Loucy (cell line): Measurements from ENCODE around the gene FBXO22.

Experiments
- EZH2phosphoT487 ChIP-seq: fragments of 200-600 bp; IDR thresholded peaks from 2 replicates; pipeline ENCODE4 v1.6.1; 2018; ENCODE audit warnings: antibody characterized with exemption, mild to moderate bottlenecking, moderate library complexity, borderline replicate concordance
- TF ChIP-seq, protein P1 (sequence below): fragments of 200-600 bp; sonication (generic); conservative IDR thresholded peaks from 2 replicates; pipeline ENCODE4 v1.5.1; 2014; ENCODE audit warnings: mild to moderate bottlenecking, antibody characterized with exemption, low read length

DNA sequence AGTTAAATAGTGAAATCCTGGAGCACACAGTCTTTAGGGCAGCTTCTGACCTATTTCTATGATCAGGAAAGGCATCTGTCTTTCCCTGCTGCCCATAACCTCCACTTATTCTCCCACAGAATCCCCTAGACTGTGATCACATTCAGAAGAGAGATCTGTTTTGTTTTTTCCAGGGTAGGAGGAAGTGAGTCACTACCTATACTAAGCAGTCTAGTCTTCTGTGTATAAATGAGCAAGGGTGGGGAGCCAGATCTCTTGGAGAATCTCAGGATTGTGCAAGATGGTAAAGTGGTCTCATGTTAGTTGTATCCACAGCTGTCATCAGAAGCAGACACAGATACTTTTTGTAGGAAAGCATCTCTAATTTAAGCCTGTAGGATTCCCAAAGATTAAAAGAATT lies 11.8 kb upstream of the FBXO22 start:
- TF ChIP-seq, protein P1, sequence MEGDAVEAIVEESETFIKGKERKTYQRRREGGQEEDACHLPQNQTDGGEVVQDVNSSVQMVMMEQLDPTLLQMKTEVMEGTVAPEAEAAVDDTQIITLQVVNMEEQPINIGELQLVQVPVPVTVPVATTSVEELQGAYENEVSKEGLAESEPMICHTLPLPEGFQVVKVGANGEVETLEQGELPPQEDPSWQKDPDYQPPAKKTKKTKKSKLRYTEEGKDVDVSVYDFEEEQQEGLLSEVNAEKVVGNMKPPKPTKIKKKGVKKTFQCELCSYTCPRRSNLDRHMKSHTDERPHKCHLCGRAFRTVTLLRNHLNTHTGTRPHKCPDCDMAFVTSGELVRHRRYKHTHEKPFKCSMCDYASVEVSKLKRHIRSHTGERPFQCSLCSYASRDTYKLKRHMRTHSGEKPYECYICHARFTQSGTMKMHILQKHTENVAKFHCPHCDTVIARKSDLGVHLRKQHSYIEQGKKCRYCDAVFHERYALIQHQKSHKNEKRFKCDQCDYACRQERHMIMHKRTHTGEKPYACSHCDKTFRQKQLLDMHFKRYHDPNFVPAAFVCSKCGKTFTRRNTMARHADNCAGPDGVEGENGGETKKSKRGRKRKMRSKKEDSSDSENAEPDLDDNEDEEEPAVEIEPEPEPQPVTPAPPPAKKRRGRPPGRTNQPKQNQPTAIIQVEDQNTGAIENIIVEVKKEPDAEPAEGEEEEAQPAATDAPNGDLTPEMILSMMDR: no peak
- no peak for TF ChIP-seq EZH2phosphoT487
